Measurements from ENCODE around the gene SLC1A4.

Gene SLC1A4

GRCh38 chr2:65055422-65056214 is 66.4 kb downstream of the SLC1A4 start:
- DNase-seq = peak; percentile 72

- DNase-seq = peak; percentile 97
These were observed 67.2 kb downstream of the SLC1A4 start, which contains the start of gene CEP68 for GRCh38 chr2:65056215-65057053. TSS of gene CEP68 (plus strand) at chr2:65056416. CDS start at chr2:65069445, 13,029 bp downstream.

- no peak for DNase-seq
These were observed 67.8 kb downstream of the SLC1A4 start for GRCh38 chr2:65057054-65057375.

- peak; percentile 58 for DNase-seq
These were observed 68.3 kb downstream of the SLC1A4 start for GRCh38 chr2:65057391-65058052.

GRCh38 chr2:65059071-65059470 is 69.9 kb downstream of the SLC1A4 start:
- no peak for DNase-seq

GRCh38 chr2:65061146-65061909 is 72.1 kb downstream of the SLC1A4 start:
- no peak for DNase-seq

- no peak for DNase-seq
These were observed 72.7 kb downstream of the SLC1A4 start for GRCh38 chr2:65061910-65062339.

GRCh38 chr2:65062843-65063825 is 73.9 kb downstream of the SLC1A4 start:
- DNase-seq = no peak

- DNase-seq = peak; percentile 33
These were observed 75.7 kb downstream of the SLC1A4 start for GRCh38 chr2:65064728-65065552.

- no peak for DNase-seq
These were observed 78.8 kb downstream of the SLC1A4 start for GRCh38 chr2:65067806-65068553.

GRCh38 chr2:65069439-65069824 is 80.2 kb downstream of the SLC1A4 start:
- DNase-seq = no peak

GRCh38 chr2:65070172-65070830 is 81.1 kb downstream of the SLC1A4 start:
- no peak for DNase-seq

GRCh38 chr2:65070856-65071255 is 81.7 kb downstream of the SLC1A4 start:
- DNase-seq = no peak

GRCh38 chr2:65071499-65072180 is 82.4 kb downstream of the SLC1A4 start:
- DNase-seq = no peak

- no peak for DNase-seq
These were observed 83.2 kb downstream of the SLC1A4 start for GRCh38 chr2:65072181-65072970.

All from activated naive CD4-positive, alpha-beta T cell treated with anti-CD3 and anti-CD28 coated beads, Interleukin-2, amount 50 U/mL, for 16 hours (primary cell).